Transverse colon (tissue), 4 donors: Measurements from ENCODE around the gene TSTD2.

Experiments used
- CTCF ChIP-seq, 5 experiments: fragments of 200-600 bp in 3 of 5; fragments of 450-650 bp in 2 of 5; sonication (generic) in 3 of 5; IDR thresholded peaks; 1 replicate in 2 of 5; 2 replicates in 3 of 5; pipeline ENCODE4 v1.5.1; 2016 to 2017; ENCODE audit warnings: antibody characterized with exemption in 5 of 5, inconsistent platforms in 3 of 5, mild to moderate bottlenecking in 2 of 5, moderate library complexity in 1 of 5
- EP300 ChIP-seq: sonication (generic); formaldehyde crosslinking; IDR thresholded peaks from one replicate; pipeline ENCODE4 v1.6.1; 2017; ENCODE audit warnings: antibody characterized with exemption, low read depth
- POLR2A ChIP-seq: fragments of 450-650 bp; IDR thresholded peaks from one replicate; pipeline ENCODE4 v1.6.1; 2016; ENCODE audit warnings: antibody characterized with exemption, mild to moderate bottlenecking, moderate library complexity
- POLR2AphosphoS5 ChIP-seq, 3 donors: sonication (generic); formaldehyde crosslinking; IDR thresholded peaks; one replicate each; pipeline ENCODE4 v1.6.1; 2016; ENCODE audit warnings: antibody characterized with exemption in 3 of 3

DNA sequence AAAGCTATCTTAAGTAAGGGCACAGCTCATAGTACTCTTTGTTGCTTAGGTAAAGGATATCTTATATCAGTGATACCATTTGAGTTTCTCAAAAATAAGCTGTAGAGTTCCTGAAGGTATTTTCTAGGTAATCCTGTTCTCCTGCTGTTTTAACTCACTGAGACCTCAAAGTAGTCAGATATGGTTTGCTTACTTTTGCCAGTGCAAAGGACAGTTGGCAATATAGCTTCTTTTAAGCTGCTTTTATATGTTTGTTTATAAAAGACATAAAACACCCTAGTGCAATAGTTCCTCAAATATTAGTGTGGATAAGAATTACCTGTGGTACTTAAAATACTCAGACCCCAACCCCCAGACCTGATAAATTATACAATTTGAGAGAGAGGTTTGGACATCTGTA is 12.6 kb upstream of the TSTD2 start:
- no peak for TF ChIP-seq CTCF (IDR thresholded peaks at IDR 0.05)
- TF ChIP-seq POLR2AphosphoS5 (IDR thresholded peaks at IDR 0.05) = no peak
- no peak for TF ChIP-seq EP300
- TF ChIP-seq POLR2A = no peak
